ENCODE results near the gene CAD. TPM values are rescaled to one million over a fixed set of nuclear protein-coding genes. Genes with fewer than 3 reads are reported as not detected.

The CAD gene
- total and polyA plus RNA-seq, 8 donors, result 4.4 to 130 (median 15.9) TPM

DNA sequence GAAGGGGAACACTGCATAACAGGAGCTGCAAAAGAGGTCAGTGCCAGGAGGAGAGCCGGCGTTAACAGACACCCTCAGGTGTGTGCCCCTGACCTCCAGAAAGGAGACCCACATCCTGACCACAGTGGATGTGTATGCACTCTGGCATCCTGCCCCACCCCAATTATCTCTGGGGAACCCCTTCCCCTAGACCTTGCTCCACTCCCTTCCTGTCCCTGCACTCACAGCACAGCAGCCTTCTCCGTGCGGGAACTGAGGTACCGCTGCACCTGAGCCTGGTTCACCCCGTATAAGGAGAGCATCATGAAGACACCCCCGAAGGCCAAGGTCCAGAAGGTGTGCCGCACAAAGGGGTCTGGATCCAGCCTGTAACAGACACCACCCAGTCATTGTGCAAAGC is 12.6 kb upstream of the CAD start:
- H3K36me3 ChIP-seq, result peaks cover 51 to 100% (median 98%) of the 10 kb centered on the region in 4 donors
- intact Hi-C loops (cut with DNase I; ENCODE audit: low total_unique reads), result no loop called here
- DNase-seq, result no peak
- H3K4me3 ChIP-seq, result no peak overlapping the region
- no peak overlapping the region for H3K27ac ChIP-seq
- TF ChIP-seq, protein P1, sequence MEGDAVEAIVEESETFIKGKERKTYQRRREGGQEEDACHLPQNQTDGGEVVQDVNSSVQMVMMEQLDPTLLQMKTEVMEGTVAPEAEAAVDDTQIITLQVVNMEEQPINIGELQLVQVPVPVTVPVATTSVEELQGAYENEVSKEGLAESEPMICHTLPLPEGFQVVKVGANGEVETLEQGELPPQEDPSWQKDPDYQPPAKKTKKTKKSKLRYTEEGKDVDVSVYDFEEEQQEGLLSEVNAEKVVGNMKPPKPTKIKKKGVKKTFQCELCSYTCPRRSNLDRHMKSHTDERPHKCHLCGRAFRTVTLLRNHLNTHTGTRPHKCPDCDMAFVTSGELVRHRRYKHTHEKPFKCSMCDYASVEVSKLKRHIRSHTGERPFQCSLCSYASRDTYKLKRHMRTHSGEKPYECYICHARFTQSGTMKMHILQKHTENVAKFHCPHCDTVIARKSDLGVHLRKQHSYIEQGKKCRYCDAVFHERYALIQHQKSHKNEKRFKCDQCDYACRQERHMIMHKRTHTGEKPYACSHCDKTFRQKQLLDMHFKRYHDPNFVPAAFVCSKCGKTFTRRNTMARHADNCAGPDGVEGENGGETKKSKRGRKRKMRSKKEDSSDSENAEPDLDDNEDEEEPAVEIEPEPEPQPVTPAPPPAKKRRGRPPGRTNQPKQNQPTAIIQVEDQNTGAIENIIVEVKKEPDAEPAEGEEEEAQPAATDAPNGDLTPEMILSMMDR (IDR thresholded peaks at IDR 0.05), result no peak
- TF ChIP-seq POLR2AphosphoS5 (IDR thresholded peaks at IDR 0.05) (no peak), EP300 (IDR thresholded peaks at IDR 0.05) (no peak), POLR2A (IDR thresholded peaks at IDR 0.05) (no peak)
- 92 to 99% (median 96%) methylated on average over 8 of the region's 8 CpGs for WGBS, 5 donors
- H3K27me3 ChIP-seq, result no peaks in the 10 kb centered on the region
- no peaks in the 10 kb centered on the region for H3K9me3 ChIP-seq
- H3K4me1 ChIP-seq, result no peaks in the 10 kb centered on the region

DNA sequence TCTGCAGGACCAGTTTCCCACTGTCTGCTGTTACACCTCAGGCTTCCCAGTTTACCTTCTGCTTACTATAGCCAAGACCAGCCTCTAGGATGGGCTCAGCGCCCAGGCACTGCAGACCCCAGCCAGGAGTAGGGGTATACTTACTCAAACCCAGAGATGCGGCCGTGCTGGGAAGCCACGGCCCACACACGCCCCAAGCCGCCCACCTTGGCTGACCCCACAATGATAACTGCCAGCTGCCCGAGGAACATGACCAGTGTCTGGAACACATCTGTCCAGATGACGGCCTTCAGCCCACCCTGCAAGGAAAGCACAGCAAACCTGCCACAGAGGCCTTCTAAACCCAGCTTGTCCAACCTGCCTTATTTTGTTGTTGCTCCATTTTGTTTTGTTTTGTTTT is 12.0 kb upstream of the CAD start:
- H3K9me3 ChIP-seq, result no peaks in the 10 kb centered on the region
- no peak for DNase-seq
- peaks cover 0 to 5% (median 2%) of the 10 kb centered on the region in 4 donors for H3K4me1 ChIP-seq
- intact Hi-C loops (cut with DNase I; ENCODE audit: low total_unique reads), result no loop called here
- no peak overlapping the region for H3K27ac ChIP-seq
- no peaks in the 10 kb centered on the region for H3K27me3 ChIP-seq
- H3K36me3 ChIP-seq, result peaks cover 48 to 97% (median 92%) of the 10 kb centered on the region in 4 donors
- TF ChIP-seq POLR2AphosphoS5 (IDR thresholded peaks at IDR 0.05), result no peak
- 69 to 84% (median 80%) methylated on average over 8 of the region's 8 CpGs for WGBS, 5 donors
- H3K4me3 ChIP-seq, result no peak overlapping the region

DNA sequence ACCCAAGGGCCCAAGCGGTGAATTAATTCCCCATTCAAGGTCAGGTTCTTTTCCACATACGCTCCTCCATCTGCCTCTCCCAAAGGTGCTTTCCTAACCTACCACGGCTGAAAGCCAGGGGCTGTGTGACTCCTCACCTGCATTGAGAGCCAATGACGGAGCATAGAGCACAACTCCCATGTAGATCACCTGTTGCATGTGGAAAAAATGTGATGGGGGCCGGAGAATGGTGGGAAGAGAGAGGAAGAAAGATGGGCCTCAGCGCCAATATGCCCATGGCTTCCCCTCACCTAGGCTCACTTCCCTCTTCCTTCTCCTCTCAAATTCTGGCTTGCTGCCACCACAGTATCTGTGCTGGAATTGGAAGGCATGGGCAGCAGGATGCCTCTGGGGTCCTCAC is 10.8 kb upstream of the CAD start:
- H3K36me3 ChIP-seq, result peaks cover 41 to 86% (median 80%) of the 10 kb centered on the region in 4 donors
- peaks cover 0 to 16% (median 8%) of the 10 kb centered on the region in 4 donors for H3K4me1 ChIP-seq
- TF ChIP-seq, protein P1 (IDR thresholded peaks at IDR 0.05), result no peak
- TF ChIP-seq POLR2AphosphoS5 (IDR thresholded peaks at IDR 0.05) (no peak), EP300 (IDR thresholded peaks at IDR 0.05) (no peak), POLR2A (IDR thresholded peaks at IDR 0.05) (no peak)
- no peaks in the 10 kb centered on the region for H3K27me3 ChIP-seq
- no peak overlapping the region for H3K4me3 ChIP-seq
- no peak for DNase-seq
- intact Hi-C loops (cut with DNase I; ENCODE audit: low total_unique reads), result no loop called here
- no peak overlapping the region for H3K27ac ChIP-seq
- whole genome bisulfite sequencing, 5 donors, result 91 to 97% (median 95%) methylated on average over 6 of the region's 6 CpGs
- no peaks in the 10 kb centered on the region for H3K9me3 ChIP-seq

DNA sequence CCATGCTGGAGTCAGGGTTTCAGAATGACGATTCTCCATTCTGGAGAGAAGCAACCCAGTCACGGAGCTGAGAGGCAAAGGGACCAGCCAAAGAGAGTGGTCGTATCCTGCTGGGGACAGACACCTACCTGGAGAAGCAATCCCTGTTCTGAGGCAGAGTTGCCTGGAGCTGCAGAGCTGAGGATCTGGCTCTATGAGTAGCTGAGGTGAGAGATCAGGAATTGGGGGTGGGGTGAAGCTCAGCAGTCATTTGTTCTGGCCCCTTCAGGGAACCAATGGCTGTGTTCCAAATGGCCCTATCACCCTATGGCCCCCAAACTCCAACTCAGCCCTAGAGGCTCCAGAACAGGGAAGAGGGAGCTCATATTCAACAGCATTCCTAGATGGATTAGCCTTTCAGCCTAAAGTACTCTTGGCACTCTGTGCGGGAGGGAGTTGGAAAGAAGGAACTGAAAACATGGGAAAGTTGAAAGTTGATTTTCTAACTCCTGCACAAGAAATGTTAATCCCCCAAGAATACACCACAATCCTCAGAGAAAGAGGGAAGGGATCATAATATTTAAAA is 8.6 kb upstream of the CAD start:
- 89 to 98% (median 92%) methylated on average over 4 of the region's 4 CpGs for WGBS, 5 donors
- no peak for DNase-seq

More for the DNA sequence above, 8.6 kb upstream of the CAD start:
- H3K9me3 ChIP-seq, result no peaks in the 10 kb centered on the region
- H3K27ac ChIP-seq, result no peak overlapping the region
- no peak overlapping the region for H3K4me3 ChIP-seq
- TF ChIP-seq EP300 (IDR thresholded peaks at IDR 0.05), result no peak
- TF ChIP-seq POLR2AphosphoS5 (IDR thresholded peaks at IDR 0.05), result no peak
- TF ChIP-seq POLR2A (IDR thresholded peaks at IDR 0.05), result no peak
- TF ChIP-seq, protein P1 (IDR thresholded peaks at IDR 0.05), result no peak
- peaks cover 30 to 64% (median 59%) of the 10 kb centered on the region in 4 donors for H3K36me3 ChIP-seq
- peaks cover 8 to 27% (median 20%) of the 10 kb centered on the region in 4 donors for H3K4me1 ChIP-seq
- H3K27me3 ChIP-seq, result no peaks in the 10 kb centered on the region
- intact Hi-C loops (cut with DNase I; ENCODE audit: low total_unique reads), result no loop called here

Data from stomach (tissue), 9 donors.